Lower lobe of right lung (tissue), 2 donors: ENCODE measurements around the gene LRRC8C. TPM values are rescaled to one million over a fixed set of nuclear protein-coding genes. Genes with fewer than 3 reads are reported as not detected.
A peak's percentile ranks its signal among the peaks of the same experiment; 100 is the strongest.

Experiments
- ATAC-seq, 2 donors: fragments of 200-7000 bp; cut with Tn5 transposase; one replicate each; pipeline ENCODE4 v1.9.1; 2020 to 2022; ENCODE audit warnings: mild to moderate bottlenecking in 2 of 2, moderate library complexity in 2 of 2
- DNase-seq: peaks from one replicate; pipeline ENCODE4 v3.0.0-alpha.2; 2020
- H3K27ac ChIP-seq: fragments of 200-600 bp; one replicate; pipeline ENCODE4 v1.8.0; 2022
- H3K27me3 ChIP-seq: fragments of 200-600 bp; one replicate; pipeline ENCODE4 v1.8.0; 2022; ENCODE audit warnings: low read depth
- H3K36me3 ChIP-seq: fragments of 200-600 bp; one replicate; pipeline ENCODE4 v1.8.0; 2022; ENCODE audit warnings: mild to moderate bottlenecking
- H3K4me1 ChIP-seq: fragments of 200-600 bp; one replicate; pipeline ENCODE4 v1.8.0; 2022
- H3K4me3 ChIP-seq: fragments of 200-600 bp; one replicate; pipeline ENCODE4 v1.8.0; 2022; ENCODE audit warnings: mild to moderate bottlenecking
- H3K9me3 ChIP-seq: fragments of 200-600 bp; one replicate; pipeline ENCODE4 v1.8.0; 2022
- intact Hi-C: fragments of 100-400 bp; cut with DNase I; formaldehyde crosslinking; loops from one replicate; pipeline ENCODE4 v1.11.0; 2022
- total RNA-seq: library from RNA; stranded (reverse); fragmentation: NEBNext Ultra II Directional; extraction: Animal tissue kit (Norgen Biotek cat#: 25700); gene quantifications from one replicate; pipeline ENCODE4 v1.2.1, GENCODE V29; 2021
- TF ChIP-seq, protein P1 (sequence below): fragments of 200-600 bp; IDR thresholded peaks from one replicate; pipeline ENCODE4 v1.8.0; 2022; ENCODE audit warnings: antibody characterized with exemption, mild to moderate bottlenecking
- donor health status: DM: no; HTN: yes; CAD: no; lungs with severe emphysema.

Gene LRRC8C
- total RNA-seq, 1 donor from 2014 or later: 13.0 TPM

GRCh38 chr1:89668961-89669360 is 36.0 kb downstream of the LRRC8C start:
- Histone ChIP-seq H3K27ac (no peak overlapping the region), H3K27me3 (no peaks in the 10 kb centered on the region), H3K4me3 (no peak overlapping the region), H3K36me3 (no peaks in the 10 kb centered on the region), H3K4me1 (peaks cover 39% of the 10 kb centered on the region), H3K9me3 (no peaks in the 10 kb centered on the region)
- TF ChIP-seq, protein P1, sequence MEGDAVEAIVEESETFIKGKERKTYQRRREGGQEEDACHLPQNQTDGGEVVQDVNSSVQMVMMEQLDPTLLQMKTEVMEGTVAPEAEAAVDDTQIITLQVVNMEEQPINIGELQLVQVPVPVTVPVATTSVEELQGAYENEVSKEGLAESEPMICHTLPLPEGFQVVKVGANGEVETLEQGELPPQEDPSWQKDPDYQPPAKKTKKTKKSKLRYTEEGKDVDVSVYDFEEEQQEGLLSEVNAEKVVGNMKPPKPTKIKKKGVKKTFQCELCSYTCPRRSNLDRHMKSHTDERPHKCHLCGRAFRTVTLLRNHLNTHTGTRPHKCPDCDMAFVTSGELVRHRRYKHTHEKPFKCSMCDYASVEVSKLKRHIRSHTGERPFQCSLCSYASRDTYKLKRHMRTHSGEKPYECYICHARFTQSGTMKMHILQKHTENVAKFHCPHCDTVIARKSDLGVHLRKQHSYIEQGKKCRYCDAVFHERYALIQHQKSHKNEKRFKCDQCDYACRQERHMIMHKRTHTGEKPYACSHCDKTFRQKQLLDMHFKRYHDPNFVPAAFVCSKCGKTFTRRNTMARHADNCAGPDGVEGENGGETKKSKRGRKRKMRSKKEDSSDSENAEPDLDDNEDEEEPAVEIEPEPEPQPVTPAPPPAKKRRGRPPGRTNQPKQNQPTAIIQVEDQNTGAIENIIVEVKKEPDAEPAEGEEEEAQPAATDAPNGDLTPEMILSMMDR: no peak
- intact Hi-C loops: no loop called here
- no peak for ATAC-seq
- no peak for DNase-seq

DNA sequence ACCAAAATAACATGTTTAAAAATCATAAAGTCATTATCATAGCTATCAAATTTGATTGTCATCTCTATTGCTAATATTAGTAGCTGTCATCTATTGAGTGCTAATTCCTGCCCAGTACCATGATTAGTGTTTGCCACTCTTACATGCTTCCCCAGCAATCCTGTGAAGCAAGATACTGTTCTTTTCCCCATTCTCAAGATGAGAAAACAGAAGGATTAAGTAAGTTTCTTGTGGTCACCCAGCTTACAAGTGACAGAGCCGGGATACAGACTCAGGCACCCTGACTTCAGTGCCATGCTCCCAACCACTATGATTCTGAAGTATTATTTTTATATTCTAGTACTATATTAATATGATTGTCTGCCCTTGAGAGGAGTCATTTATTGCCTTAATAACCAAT is 36.5 kb downstream of the LRRC8C start:
- peak; percentile 58 to 62 for ATAC-seq
- Histone ChIP-seq H3K27me3 (no peaks in the 10 kb centered on the region), H3K27ac (no peak overlapping the region), H3K9me3 (no peaks in the 10 kb centered on the region), H3K4me1 (peaks cover 39% of the 10 kb centered on the region), H3K4me3 (no peak overlapping the region), H3K36me3 (no peaks in the 10 kb centered on the region)
- TF ChIP-seq, protein P1: no peak
- intact Hi-C loops: no loop called here
- no peak for DNase-seq

DNA sequence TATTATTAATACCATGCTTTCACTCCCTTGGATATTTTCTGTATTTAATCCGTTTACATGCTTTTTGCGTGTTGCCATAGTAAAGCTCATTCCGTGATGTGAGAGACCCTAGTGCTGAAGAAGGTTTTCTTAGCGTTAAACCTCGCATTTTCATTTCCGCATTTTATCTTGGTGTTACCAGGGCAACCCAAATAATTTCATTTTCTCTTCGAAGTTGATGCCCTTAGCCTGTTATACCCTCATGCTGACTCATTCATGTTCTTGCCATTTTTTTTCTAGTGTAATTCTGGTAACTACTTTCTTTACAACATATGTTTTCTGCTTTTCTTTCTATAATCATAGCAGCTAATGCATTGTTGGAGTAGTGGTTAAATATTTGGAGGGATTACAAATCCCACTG is 37.2 kb downstream of the LRRC8C start:
- no peak for DNase-seq
- no peaks in the 10 kb centered on the region for H3K9me3 ChIP-seq
- H3K27ac ChIP-seq: no peak overlapping the region
- intact Hi-C loops: no loop called here
- no peaks in the 10 kb centered on the region for H3K27me3 ChIP-seq
- ATAC-seq: peak; percentile 77 to 82
- TF ChIP-seq, protein P1: no peak
- no peaks in the 10 kb centered on the region for H3K36me3 ChIP-seq
- no peak overlapping the region for H3K4me3 ChIP-seq
- H3K4me1 ChIP-seq: peaks cover 39% of the 10 kb centered on the region

DNA sequence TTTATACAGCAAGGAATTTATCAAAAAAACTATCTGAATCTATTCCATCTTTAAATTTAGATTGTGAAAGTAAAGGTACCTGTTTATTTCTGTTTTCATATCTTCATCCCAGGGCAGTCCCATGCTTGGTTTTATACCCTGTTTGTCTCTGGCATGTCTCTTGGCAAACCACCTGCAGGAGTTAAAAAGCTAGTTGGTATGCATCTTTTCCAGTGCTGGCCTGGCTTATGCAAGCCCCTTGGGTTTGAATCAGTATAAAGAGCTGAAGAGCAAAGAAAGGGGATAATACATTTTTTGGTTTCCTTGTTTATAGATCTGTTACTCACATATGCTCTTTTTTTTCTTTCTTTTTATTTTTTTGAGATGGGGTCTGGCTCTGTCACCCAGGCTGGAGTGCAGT is 37.8 kb downstream of the LRRC8C start:
- Histone ChIP-seq H3K27ac (no peak overlapping the region), H3K4me3 (no peak overlapping the region), H3K9me3 (no peaks in the 10 kb centered on the region), H3K4me1 (peaks cover 38% of the 10 kb centered on the region), H3K27me3 (no peaks in the 10 kb centered on the region), H3K36me3 (no peaks in the 10 kb centered on the region)
- TF ChIP-seq, protein P1: no peak
- no peak for DNase-seq
- intact Hi-C loops: no loop called here
- ATAC-seq: no peak

- Histone ChIP-seq H3K4me3 (no peak overlapping the region), H3K36me3 (no peaks in the 10 kb centered on the region), H3K27ac (no peak overlapping the region), H3K9me3 (no peaks in the 10 kb centered on the region), H3K27me3 (no peaks in the 10 kb centered on the region), H3K4me1 (peaks cover 26% of the 10 kb centered on the region)
- TF ChIP-seq, protein P1: no peak
- ATAC-seq: no peak
- no peak for DNase-seq
- intact Hi-C loops: no loop called here
Observed at GRCh38 chr1:89671775-89672488, 39.0 kb downstream of the LRRC8C start.
